Activated naive CD8-positive, alpha-beta T cell treated with anti-CD3 and anti-CD28 coated beads, Interleukin-2, amount 50 U/mL, for 16 hours (primary cell): Measurements from ENCODE around the gene ESX1.
"Not testable (repeated sequence)": the region's sequence is repeated elsewhere in the genome, so short reads cannot be mapped to it uniquely, and the experiment has no call there.

Experiments used
- DNase-seq: peaks from one replicate; pipeline ENCODE4 v3.0.0-alpha.2; 2020; ENCODE audit warnings: low read depth, low spot score

Gene ESX1

GRCh38 chrX:104254442-104255115 lies at the start of gene ESX1:
Gene ESX1 (minus strand): TSS chrX:104254933. CDS start chrX:104254849, 84 bp downstream.
- DNase-seq, result no peak

DNA sequence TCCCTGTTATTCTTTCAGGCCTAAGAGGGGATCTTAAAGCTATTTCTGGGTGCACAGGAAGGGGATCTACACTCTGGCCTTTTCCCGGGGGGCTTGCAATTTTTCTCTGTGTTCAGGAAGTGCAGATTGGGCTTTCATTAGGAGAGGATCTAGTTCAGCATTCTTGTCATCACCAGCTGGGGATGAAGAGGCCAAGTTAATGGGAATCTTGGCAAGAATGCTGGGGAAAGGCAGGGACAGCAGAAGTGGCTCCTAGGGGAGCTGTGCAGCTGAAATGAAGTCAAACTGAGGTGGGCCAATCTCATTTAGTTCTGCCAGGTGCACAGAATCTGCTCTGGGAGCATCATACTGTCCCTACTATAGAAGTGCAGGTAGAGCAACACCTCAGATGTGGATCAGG lies 40.9 kb upstream of the ESX1 start:
- no peak for DNase-seq

DNA sequence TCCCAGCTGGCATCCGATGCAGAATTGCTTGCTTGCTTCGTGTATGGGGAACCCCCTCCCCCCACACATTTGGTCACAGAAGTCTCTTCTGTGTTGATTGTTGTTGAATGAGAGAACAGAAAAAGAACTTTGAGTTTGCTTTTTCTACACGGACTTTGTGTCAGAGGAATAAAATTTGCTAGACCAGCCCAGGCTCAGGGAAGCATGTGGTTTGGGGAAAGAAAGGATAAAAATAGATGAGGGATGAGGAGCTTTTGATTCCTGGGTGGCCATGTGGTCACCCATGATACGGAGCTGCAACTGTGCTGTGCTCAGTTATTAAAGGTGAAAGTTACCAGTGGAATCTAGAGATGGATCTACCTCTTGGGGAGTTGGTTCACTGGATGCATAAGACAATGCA lies 34.2 kb upstream of the ESX1 start:
- no peak for DNase-seq

DNA sequence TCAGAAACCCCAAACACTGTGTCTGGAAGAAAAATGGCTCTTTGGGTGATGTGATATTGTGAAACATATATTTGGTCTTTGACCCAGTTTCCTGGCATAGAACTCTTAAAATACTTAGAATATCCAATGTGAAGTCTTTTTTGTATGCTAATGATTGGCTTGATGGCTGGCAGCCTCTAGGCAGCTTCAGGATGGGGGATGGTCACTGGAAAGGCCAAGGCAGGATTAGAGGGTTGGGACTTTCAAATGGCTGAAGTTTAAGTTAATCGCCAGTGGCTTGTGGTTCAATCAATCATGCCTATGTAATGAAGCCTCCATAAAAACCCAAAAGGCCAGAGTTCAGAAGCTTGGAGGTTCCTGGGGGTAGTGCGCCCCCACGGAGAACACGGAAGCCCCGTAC lies 33.5 kb upstream of the ESX1 start:
- DNase-seq, result no peak

- no peak for DNase-seq
Observed at GRCh38 chrX:104285201-104285600, 30.5 kb upstream of the ESX1 start.

- DNase-seq, result no peak
Observed at GRCh38 chrX:104284507-104284906, 29.8 kb upstream of the ESX1 start.

DNA sequence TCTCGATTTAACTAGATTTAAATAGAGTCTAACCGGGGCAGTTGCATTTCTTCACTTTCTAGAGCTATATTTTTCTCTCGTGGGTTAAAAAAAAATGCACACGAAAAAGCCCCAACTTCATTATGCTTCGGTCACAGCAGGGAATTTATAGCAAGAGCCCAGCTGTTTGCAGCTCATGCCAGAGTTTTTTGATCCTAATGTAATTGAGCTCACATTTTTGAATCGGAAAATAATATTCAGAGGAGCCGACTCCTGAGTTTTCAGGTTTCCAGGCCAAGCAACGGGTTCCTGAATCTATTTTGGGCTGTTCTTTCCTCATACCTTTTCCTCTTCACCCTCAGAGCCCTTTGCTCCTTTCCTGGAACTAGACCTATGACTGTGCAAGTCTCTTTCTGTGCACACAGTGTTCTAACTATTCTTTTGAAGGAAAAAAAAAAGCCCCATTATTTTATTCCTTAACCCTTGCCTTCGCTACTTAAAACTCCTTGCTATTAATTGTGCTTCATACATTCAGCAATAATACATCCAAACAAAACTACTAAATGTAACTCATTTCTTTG lies 27.5 kb upstream of the ESX1 start:
- no peak for DNase-seq

- DNase-seq, result no peak
Observed at GRCh38 chrX:104281564-104281963, 26.8 kb upstream of the ESX1 start.

DNA sequence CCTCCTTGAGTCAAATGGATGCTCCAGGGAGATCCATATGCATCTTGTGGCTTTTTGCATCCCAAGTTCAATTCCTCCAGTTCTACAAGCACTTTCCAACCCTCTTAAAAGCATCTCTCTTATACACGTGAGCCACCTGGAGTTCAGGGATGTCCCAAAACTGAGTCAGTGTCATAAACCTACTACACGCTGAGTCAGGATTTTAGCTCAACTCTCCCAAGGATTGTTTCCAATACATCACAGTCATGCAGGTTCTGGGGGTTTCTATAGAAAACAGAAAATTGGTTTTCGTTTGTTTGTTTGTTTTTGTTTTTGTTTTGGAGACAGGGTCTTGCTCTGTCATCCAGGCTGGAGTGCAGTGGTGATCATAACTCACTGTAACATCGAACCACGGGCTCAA lies 25.9 kb upstream of the ESX1 start:
- no peak for DNase-seq

DNA sequence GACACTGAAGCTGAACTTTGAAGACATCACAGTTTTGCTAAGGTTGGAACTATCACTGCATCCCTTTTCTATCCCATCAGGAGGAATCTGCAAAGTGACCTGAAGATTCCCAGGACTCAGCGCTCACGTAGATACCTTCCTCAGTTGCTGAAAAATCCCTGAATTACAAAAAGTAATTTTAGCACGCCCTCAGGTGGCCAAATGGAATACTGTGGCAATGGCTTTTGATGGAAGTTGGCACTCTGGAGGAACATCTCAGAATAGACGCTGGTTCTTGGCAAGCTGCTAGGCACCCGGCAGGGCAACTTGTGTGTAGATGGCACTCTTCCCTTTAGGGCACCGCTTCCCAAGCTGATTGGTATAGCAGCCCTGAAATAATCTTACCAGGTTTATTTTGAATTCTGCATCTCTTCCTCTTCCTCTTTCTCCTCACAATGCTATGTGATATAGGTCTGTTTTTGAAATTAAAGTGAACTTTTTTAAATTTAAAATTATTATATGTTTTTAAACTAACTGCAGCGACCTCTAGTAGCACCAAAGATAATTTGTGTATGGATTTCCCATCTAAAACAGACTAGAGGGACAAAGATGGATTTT lies 16.3 kb upstream of the ESX1 start:
- no peak for DNase-seq

DNA sequence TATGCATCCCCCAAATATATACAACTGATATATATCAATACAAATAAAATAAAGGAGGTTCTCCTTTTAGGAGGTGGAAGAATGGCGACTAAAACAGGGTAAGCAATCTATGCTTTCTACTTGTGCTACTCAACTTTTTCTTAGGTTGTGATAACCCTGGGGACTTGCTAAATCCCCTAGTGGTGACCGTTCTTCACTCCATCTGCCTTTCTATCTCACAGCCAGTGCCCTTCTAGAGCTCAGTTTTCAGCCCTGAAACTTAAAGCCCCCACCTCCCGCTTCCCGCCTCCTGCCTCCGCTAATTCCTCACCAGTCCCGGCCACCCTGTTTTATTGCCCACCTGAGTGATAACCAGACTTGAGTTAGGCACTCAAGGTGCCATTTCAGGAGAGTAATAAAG lies 15.5 kb upstream of the ESX1 start:
- DNase-seq, result no peak

DNA sequence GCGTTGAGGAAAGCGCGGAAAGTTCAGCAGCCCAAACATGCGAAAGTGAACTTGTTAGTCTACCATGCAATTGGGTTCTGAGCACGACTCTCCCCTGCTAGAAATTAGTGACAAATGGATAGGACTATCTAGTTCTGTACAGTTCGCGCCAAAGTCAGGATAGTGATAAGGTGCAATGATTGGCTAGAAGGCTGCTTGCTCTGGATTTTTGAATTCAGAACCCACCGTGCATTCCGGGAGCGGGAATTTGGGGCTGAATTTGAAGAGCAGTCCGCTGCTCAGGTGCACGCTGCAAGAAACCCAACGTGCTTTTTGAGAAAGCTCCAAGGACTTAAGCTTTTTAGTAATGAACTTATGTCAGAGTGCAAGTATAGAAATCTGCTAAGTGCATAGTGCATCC lies 732 bp upstream of the ESX1 start:
- no peak for DNase-seq

- no peak for DNase-seq
Observed at GRCh38 chrX:104253567-104254441, 929 bp downstream of the ESX1 start.

DNA sequence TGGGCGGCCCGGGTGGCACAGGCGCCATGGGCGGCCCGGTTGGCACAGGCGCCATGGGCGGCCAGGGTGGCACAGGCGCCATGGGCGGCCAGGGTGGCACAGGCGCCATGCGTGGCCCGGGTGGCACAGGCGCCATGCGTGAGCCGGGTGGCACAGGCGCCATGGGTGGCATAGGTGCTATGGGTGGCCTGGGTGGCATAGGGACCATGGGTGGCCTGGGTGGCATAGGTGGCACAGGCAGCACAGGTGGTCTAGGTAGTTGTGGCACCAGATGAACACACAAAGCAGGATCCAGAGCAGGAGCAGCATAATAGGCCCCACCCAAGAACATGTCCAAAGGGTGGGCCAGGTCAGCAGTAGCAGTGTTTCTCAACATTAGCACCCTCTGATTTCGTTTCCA lies 4.3 kb downstream of the ESX1 start:
- DNase-seq, result no peak

- DNase-seq, result not testable (repeated sequence)
Observed at GRCh38 chrX:104230060-104230459, 24.7 kb downstream of the ESX1 start.

- no peak for DNase-seq
Observed at GRCh38 chrX:104211187-104211586, 43.5 kb downstream of the ESX1 start.

DNA sequence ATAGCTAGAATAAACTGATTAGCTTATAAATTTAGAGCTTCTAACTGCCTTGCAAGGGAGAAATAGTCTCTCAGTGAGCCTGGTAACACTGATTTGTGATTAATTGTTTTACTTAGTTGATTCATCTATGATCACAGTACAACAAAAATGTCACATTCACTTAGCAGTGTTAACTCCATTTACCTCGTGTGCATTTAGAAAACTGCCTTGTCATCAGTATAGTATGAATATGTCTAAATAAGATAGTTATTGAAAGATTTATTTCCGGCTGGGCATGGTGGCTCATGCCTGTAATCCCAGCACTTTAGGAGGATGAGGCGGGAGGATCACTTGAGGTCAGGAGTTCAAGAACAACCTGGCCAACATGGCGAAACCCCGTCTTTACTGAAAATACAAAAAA lies 49.2 kb downstream of the ESX1 start:
- no peak for DNase-seq
